Spleen (tissue), 11 donors: Measurements from ENCODE around the gene PILRB. TPM values are rescaled to one million over a fixed set of nuclear protein-coding genes. Genes with fewer than 3 reads are reported as not detected.
"Not testable (repeated sequence)": the region's sequence is repeated elsewhere in the genome, so short reads cannot be mapped to it uniquely, and the experiment has no call there.

Source experiments
- DNase-seq: peaks from one replicate; pipeline ENCODE4 v3.0.0-alpha.2; 2020
- H3K27ac ChIP-seq, 8 donors: fragments of 200-600 bp; sonication (generic) in 7 of 8; 1 replicate in 4 of 8; 2 replicates in 4 of 8; pipeline versions ENCODE4 v1.5.0 to v1.8.0; 2016 to 2021; ENCODE audit warnings: inconsistent platforms in 4 of 8, mild to moderate bottlenecking in 4 of 8, moderate library complexity in 1 of 8
- H3K27me3 ChIP-seq, 7 donors: fragments of 200-600 bp; sonication (generic) in 6 of 7; replicated peaks in 1 of 7; 1 replicate in 4 of 7; 2 replicates in 3 of 7; pipeline versions ENCODE4 v1.5.0 to v1.8.0; 2016 to 2021; ENCODE audit warnings: inconsistent platforms in 3 of 7, mild to moderate bottlenecking in 1 of 7
- H3K36me3 ChIP-seq, 6 donors: fragments of 200-600 bp; sonication (generic) in 5 of 6; 1 replicate in 4 of 6; 2 replicates in 2 of 6; pipeline versions ENCODE4 v1.5.0 to v1.8.0; 2016 to 2021; ENCODE audit warnings: inconsistent platforms in 2 of 6
- H3K4me1 ChIP-seq, 6 donors: fragments of 200-600 bp; sonication (generic) in 5 of 6; 1 replicate in 3 of 6; 2 replicates in 3 of 6; pipeline versions ENCODE4 v1.5.0 to v1.8.0; 2016 to 2021; ENCODE audit warnings: inconsistent platforms in 3 of 6
- H3K4me3 ChIP-seq, 8 donors: fragments of 200-600 bp; sonication (generic) in 7 of 8; 1 replicate in 4 of 8; 2 replicates in 4 of 8; pipeline versions ENCODE4 v1.5.0 to v1.8.0; 2016 to 2021; ENCODE audit warnings: inconsistent platforms in 4 of 8, mild to moderate bottlenecking in 4 of 8, moderate library complexity in 2 of 8
- H3K9me3 ChIP-seq, 8 donors: fragments of 200-600 bp; sonication (generic) in 7 of 8; 1 replicate in 4 of 8; 2 replicates in 4 of 8; pipeline versions ENCODE4 v1.5.0 to v1.8.0; 2016 to 2021; ENCODE audit warnings: inconsistent platforms in 4 of 8
- POLR2A ChIP-seq, 3 donors: fragments of 450-650 bp; IDR thresholded peaks; one replicate each; pipeline ENCODE4 v1.5.1; 2017; ENCODE audit warnings: antibody characterized with exemption in 3 of 3, mild to moderate bottlenecking in 1 of 3
- POLR2AphosphoS5 ChIP-seq, 3 donors: sonication (generic); formaldehyde crosslinking; IDR thresholded peaks; one replicate each; pipeline ENCODE4 v1.5.1; 2017; ENCODE audit warnings: antibody characterized with exemption in 3 of 3
- WGBS, 5 donors: extraction: QIAGEN DNeasy Blood & Tissue Kit in 3 of 5; methylation state at CpG; one replicate each; pipeline versions ENCODE4 v1.1.5 to v1.1.7; 2013 to 2018; 5-methylcytosine and 5-hydroxymethylcytosine counted together
- intact Hi-C: fragments of 100-400 bp; cut with DNase I; formaldehyde crosslinking; loops from one replicate; pipeline ENCODE4 v1.15.0; 2023; ENCODE audit warnings: low total_unique reads
- polyA plus RNA-seq, 3 donors: library from polyadenylated mRNA; stranded (reverse); fragments of 200-250 nt; gene quantifications; one replicate each; pipeline ENCODE4 v1.2.1, GENCODE V29; 2013
- total RNA-seq, 7 donors: library from RNA; depleted of rRNA in 3 of 7; stranded (reverse); fragments of >200 nt in 3 of 7; fragmentation: NEBNext Ultra II Directional in 4 of 7; extraction: Animal tissue kit (Norgen Biotek cat#: 25700) in 4 of 7; gene quantifications; one replicate each; pipeline versions ENCODE4 v1.1.0 to v1.2.1, GENCODE V29; 2016 to 2021
- TF ChIP-seq, protein P1 (sequence below), 11 experiments: fragments of 200-600 bp in 7 of 11; fragments of 450-650 bp in 4 of 11; sonication (generic) in 4 of 11; IDR thresholded peaks in 8 of 11; conservative IDR thresholded peaks in 3 of 11; 1 replicate in 7 of 11; 2 replicates in 4 of 11; pipeline versions ENCODE4 v1.4.0 to v1.8.0; 2016 to 2021; ENCODE audit warnings: antibody characterized with exemption in 11 of 11, inconsistent platforms in 4 of 11, mild to moderate bottlenecking in 1 of 11
- donor health status: healthy with polysubstance abuse.
- donor health status: DM: no; HTN: no; CAD: no; lungs with moderate emphysema.
- donor health status: DM: no; HTN: no; CAD: no.
- donor health status: Bipolar disorder and iron deficiency.
- donor health status: healthy.
- donor health status: DM: no; HTN: no; CAD: no.
- donor health status: DM: yes; HTN: yes; CAD: no.

The PILRB gene
- total and polyA plus RNA-seq, 10 donors, result 56.8 to 114 (median 70.9) TPM

DNA sequence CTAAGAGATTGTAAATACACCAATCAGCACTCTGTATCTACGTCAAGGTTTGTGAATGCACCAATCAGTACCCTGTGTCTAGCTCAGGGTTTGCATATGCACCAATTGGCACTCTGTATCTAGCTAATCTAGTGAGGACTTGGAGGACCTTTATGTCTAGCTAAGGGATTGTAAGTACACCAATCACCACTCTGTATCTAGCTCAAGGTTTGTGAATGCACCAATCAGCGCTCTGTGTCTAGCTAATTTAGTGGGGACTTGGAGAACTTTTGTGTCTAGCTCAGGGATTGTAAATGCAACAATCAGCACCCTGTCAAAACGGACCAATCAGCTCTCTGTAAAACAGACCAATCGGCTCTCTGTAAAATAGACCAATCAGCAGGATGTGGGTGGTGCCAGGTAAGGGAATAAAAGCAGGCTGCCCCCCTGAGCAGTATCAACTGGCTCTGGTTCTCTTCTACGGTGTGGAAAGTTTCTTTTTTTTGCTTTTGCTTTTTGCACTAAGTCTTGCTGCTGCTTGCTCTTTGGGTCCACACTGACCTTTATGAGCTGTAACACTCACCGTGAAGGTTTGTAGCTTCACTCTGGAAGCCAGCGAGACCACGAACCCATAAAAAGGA, 24.4 kb downstream of the PILRB start:
- TF ChIP-seq POLR2AphosphoS5 (IDR thresholded peaks at IDR 0.05), result peak in 1 of 3 donors; percentile 42
- WGBS, 5 donors, result 67 to 73% (median 70%) methylated on average over 8 of the region's 8 CpGs
- DNase-seq, H3K27me3 ChIP-seq, H3K36me3 ChIP-seq, H3K4me3 ChIP-seq, H3K9me3 ChIP-seq, intact Hi-C loops: not testable (repeated sequence)
- H3K27ac ChIP-seq, result peak overlapping the region in 3 of 8 donors; percentile 41 to 56 (median 55)
- peaks cover 0 to 64% (median 19%) of the 10 kb centered on the region in 6 donors for H3K4me1 ChIP-seq

DNA sequence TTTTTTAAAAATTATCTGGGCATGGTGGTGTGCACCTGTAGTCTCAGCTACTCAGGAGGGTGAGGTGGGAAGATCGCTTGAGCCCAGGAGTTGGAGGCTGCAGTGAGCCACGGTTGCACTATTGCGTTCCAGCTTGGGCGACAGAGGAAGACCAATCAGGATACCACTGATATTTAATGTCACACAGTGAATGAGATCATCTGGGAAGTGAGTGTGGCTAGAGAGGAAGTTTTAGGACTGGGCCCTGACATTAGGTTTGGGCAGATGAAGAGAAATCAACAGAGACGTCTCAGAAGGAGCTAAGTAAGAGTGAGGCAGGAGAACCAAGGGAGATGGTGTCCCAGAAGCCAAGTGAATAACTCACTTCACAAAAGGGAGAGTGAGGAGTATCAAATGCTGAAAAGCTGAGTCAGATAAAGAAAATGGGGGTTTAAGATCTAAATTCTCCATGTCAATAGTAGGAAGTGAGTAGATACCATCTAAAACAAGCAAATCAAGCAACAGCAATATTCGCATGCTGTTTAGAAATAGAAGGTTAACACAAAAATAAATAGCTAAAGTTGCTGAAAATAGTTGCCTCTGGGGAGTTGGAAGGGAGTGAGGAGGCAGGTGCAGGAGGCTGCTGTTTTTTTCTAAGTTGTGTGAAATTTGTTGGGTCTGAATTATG, 26.8 kb downstream of the PILRB start:
- Histone ChIP-seq H3K4me1 (peaks cover 0 to 40% (median 9%) of the 10 kb centered on the region in 6 donors), H3K36me3 (peaks cover 0 to 2% (median 0%) of the 10 kb centered on the region in 6 donors), H3K27ac (peak overlapping the region in 3 of 8 donors; percentile 21 to 47 (median 21)), H3K27me3 (no peaks in the 10 kb centered on the region), H3K4me3 (no peak overlapping the region), H3K9me3 (no peaks in the 10 kb centered on the region)
- intact Hi-C loops, result no loop called here
- no peak for DNase-seq
- 62 to 69% (median 65%) methylated on average over 6 of the region's 6 CpGs for WGBS, 5 donors
- no peak for TF ChIP-seq POLR2A (IDR thresholded peaks at IDR 0.05)
- TF ChIP-seq, protein P1, sequence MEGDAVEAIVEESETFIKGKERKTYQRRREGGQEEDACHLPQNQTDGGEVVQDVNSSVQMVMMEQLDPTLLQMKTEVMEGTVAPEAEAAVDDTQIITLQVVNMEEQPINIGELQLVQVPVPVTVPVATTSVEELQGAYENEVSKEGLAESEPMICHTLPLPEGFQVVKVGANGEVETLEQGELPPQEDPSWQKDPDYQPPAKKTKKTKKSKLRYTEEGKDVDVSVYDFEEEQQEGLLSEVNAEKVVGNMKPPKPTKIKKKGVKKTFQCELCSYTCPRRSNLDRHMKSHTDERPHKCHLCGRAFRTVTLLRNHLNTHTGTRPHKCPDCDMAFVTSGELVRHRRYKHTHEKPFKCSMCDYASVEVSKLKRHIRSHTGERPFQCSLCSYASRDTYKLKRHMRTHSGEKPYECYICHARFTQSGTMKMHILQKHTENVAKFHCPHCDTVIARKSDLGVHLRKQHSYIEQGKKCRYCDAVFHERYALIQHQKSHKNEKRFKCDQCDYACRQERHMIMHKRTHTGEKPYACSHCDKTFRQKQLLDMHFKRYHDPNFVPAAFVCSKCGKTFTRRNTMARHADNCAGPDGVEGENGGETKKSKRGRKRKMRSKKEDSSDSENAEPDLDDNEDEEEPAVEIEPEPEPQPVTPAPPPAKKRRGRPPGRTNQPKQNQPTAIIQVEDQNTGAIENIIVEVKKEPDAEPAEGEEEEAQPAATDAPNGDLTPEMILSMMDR (IDR thresholded peaks at IDR 0.05 in 8 of 11, conservative IDR thresholded peaks at IDR 0.05 in 3 of 11), result no peak

DNA sequence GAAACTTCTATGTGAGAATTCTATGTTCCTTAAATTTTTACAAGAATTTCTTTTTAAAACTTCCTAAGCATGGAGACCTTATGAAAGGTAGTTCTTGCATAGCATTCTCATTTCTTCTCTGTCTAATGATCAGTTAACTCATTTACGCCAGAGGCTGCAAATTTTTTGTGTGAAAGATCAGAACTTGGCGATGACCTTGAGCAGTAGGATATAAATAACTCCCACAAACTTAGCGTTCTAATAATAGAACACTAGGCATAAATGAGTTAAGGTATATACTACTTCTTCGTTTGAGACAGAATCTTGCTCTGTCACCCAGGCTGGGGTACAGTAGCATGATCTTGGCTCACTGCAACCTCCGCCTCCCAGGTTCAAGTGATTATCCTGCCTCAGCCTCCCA, 29.0 kb downstream of the PILRB start:
- no peak overlapping the region for H3K4me3 ChIP-seq
- intact Hi-C loops, result no loop called here
- no peaks in the 10 kb centered on the region for H3K9me3 ChIP-seq
- no peaks in the 10 kb centered on the region for H3K27me3 ChIP-seq
- H3K27ac ChIP-seq, result no peak overlapping the region
- H3K36me3 ChIP-seq, result peaks cover 0 to 11% (median 0%) of the 10 kb centered on the region in 6 donors
- TF ChIP-seq, protein P1 (IDR thresholded peaks at IDR 0.05 in 8 of 11, conservative IDR thresholded peaks at IDR 0.05 in 3 of 11), result no peak
- no peak for TF ChIP-seq POLR2AphosphoS5 (IDR thresholded peaks at IDR 0.05)
- TF ChIP-seq POLR2A (IDR thresholded peaks at IDR 0.05), result no peak
- 59 to 71% (median 61%) methylated on average over 5 of the region's 5 CpGs for WGBS, 5 donors
- DNase-seq, result no peak
- peaks cover 0 to 22% (median 0%) of the 10 kb centered on the region in 6 donors for H3K4me1 ChIP-seq

DNA sequence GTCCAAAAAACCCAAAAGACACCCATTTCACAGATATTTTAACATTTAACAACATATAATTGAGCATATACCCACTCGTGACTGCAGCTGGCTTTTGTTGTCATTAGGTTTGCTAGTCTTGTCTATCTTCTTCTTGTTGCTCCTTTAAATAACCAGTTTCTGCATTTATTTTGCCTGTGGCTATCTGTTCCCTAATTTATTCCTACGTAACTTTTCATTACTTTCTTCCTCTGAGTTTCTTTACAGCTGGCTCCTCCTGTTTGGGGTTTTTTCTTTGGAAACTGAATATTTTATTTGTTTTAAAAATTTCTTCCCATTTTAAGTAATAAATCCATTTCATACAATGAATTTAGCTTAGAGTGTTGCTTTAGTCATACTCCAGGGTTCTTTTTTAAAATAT, 29.8 kb downstream of the PILRB start:
- intact Hi-C loops, result no loop called here

More for the DNA sequence above, 29.8 kb downstream of the PILRB start:
- Histone ChIP-seq H3K36me3 (peaks cover 0 to 11% (median 0%) of the 10 kb centered on the region in 6 donors), H3K4me3 (no peak overlapping the region), H3K27ac (no peak overlapping the region), H3K27me3 (no peaks in the 10 kb centered on the region), H3K9me3 (no peaks in the 10 kb centered on the region), H3K4me1 (peaks cover 0 to 20% (median 0%) of the 10 kb centered on the region in 6 donors)
- WGBS, 5 donors, result 69 to 81% (median 73%) methylated on average over 2 of the region's 2 CpGs
- TF ChIP-seq, protein P1 (IDR thresholded peaks at IDR 0.05 in 8 of 11, conservative IDR thresholded peaks at IDR 0.05 in 3 of 11), result no peak
- TF ChIP-seq POLR2A (IDR thresholded peaks at IDR 0.05), result no peak
- TF ChIP-seq POLR2AphosphoS5 (IDR thresholded peaks at IDR 0.05), result no peak
- DNase-seq, result no peak
